H1 (cell line): ENCODE data around the gene ITGA3. TPM values are rescaled to one million over a fixed set of nuclear protein-coding genes. Genes with fewer than 3 reads are reported as not detected.

Experiments used
- HDAC6 ChIP-seq: IDR thresholded peaks from one replicate; pipeline ENCODE4 v1.7.1; 2012; ENCODE audit warnings: low read depth, mild to moderate bottlenecking, inconsistent platforms, low read length, moderate library complexity
- JUND ChIP-seq: IDR thresholded peaks from 2 replicates; pipeline ENCODE4 v1.6.1; 2011; ENCODE audit warnings: mild to moderate bottlenecking, improper control_type of control experiment, low read length
- NANOG ChIP-seq: IDR thresholded peaks from 2 replicates; pipeline ENCODE4 v1.6.1; 2011; ENCODE audit warnings: low read length, low read depth, mild to moderate bottlenecking, inconsistent platforms; ENCODE audit not compliant: insufficient read depth, poor library complexity, severe bottlenecking
- SIX5 ChIP-seq: IDR thresholded peaks from 2 replicates; pipeline ENCODE4 v1.6.1; 2011; ENCODE audit warnings: mild to moderate bottlenecking, low read depth, low read length
- polyA plus RNA-seq, 7 experiments: library from polyadenylated mRNA; depleted of rRNA in 3 of 7; stranded (reverse) in 5 of 7; unstranded in 2 of 7; fragments of >200 nt in 5 of 7; fragments of 200-250 nt in 2 of 7; gene quantifications; 1 replicate in 5 of 7; 2 replicates in 1 of 7; 4 replicates in 1 of 7; pipeline versions ENCODE4 v1.2.1 to v1.2.3, GENCODE V29; 2011 to 2013; ENCODE audit warnings: missing spikeins in 2 of 7, mixed read lengths in 2 of 7
- total RNA-seq: library from RNA; stranded (reverse); fragmentation: NEBNext Ultra II Directional; extraction: Animal tissue kit (Norgen Biotek cat#: 25700); gene quantifications from 2 replicates; pipeline ENCODE4 v1.2.1, GENCODE V29; 2021
- TF ChIP-seq, protein P1 (sequence below): fragments of 300-600 bp; sonication (generic); IDR thresholded peaks from 2 replicates; pipeline ENCODE4 v1.7.1; 2012; ENCODE audit warnings: low read length, moderate library complexity, mild to moderate bottlenecking, inconsistent platforms; ENCODE audit not compliant: insufficient replicate concordance

Gene ITGA3
- total and polyA plus RNA-seq, 2 of the 8 experiments (the other 6 are each of a cell fraction or from before 2014, with no cell fraction given) = 24.0 to 24.2 TPM

DNA sequence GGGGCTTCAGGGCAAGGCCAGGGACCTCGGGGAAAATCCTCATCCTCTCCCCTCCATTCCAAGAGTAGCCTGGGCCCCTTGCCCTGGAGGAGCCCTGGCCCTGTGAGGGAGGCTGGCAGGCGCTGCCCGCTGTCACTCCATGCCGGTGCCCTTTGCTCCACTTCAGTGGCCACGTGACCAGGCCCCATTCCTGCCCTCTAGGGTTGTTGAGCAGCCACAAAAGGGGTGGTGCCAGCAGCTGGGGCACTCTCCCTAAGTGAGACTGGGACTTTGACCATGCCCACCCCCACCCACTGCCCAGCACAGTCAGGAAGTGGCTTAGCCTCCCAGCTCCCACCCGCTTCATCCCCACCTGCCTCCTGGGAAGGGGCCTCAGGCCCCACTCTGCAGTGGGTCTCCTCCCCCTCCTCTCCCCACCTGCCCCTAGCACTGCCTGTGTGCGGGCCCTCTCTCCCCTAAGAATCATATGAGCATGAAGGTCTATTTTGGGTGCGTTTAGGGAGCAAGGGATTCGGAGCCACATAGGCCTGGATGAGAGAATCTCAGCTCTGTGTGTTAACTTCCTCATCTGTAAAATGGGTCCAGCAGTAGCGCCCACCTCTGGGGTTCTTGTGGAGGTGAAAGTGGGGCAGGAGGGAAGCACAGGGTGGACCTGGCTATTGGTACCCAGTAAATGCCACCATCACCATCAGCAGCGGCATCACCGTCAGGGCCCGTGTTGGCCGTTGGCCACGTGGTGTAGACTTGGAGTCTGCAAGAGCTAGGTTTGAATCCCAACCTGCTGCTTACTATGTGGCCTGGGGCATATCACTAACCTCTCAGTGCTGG, 46.5 kb downstream of the ITGA3 start (continued):
- TF ChIP-seq, protein P1, sequence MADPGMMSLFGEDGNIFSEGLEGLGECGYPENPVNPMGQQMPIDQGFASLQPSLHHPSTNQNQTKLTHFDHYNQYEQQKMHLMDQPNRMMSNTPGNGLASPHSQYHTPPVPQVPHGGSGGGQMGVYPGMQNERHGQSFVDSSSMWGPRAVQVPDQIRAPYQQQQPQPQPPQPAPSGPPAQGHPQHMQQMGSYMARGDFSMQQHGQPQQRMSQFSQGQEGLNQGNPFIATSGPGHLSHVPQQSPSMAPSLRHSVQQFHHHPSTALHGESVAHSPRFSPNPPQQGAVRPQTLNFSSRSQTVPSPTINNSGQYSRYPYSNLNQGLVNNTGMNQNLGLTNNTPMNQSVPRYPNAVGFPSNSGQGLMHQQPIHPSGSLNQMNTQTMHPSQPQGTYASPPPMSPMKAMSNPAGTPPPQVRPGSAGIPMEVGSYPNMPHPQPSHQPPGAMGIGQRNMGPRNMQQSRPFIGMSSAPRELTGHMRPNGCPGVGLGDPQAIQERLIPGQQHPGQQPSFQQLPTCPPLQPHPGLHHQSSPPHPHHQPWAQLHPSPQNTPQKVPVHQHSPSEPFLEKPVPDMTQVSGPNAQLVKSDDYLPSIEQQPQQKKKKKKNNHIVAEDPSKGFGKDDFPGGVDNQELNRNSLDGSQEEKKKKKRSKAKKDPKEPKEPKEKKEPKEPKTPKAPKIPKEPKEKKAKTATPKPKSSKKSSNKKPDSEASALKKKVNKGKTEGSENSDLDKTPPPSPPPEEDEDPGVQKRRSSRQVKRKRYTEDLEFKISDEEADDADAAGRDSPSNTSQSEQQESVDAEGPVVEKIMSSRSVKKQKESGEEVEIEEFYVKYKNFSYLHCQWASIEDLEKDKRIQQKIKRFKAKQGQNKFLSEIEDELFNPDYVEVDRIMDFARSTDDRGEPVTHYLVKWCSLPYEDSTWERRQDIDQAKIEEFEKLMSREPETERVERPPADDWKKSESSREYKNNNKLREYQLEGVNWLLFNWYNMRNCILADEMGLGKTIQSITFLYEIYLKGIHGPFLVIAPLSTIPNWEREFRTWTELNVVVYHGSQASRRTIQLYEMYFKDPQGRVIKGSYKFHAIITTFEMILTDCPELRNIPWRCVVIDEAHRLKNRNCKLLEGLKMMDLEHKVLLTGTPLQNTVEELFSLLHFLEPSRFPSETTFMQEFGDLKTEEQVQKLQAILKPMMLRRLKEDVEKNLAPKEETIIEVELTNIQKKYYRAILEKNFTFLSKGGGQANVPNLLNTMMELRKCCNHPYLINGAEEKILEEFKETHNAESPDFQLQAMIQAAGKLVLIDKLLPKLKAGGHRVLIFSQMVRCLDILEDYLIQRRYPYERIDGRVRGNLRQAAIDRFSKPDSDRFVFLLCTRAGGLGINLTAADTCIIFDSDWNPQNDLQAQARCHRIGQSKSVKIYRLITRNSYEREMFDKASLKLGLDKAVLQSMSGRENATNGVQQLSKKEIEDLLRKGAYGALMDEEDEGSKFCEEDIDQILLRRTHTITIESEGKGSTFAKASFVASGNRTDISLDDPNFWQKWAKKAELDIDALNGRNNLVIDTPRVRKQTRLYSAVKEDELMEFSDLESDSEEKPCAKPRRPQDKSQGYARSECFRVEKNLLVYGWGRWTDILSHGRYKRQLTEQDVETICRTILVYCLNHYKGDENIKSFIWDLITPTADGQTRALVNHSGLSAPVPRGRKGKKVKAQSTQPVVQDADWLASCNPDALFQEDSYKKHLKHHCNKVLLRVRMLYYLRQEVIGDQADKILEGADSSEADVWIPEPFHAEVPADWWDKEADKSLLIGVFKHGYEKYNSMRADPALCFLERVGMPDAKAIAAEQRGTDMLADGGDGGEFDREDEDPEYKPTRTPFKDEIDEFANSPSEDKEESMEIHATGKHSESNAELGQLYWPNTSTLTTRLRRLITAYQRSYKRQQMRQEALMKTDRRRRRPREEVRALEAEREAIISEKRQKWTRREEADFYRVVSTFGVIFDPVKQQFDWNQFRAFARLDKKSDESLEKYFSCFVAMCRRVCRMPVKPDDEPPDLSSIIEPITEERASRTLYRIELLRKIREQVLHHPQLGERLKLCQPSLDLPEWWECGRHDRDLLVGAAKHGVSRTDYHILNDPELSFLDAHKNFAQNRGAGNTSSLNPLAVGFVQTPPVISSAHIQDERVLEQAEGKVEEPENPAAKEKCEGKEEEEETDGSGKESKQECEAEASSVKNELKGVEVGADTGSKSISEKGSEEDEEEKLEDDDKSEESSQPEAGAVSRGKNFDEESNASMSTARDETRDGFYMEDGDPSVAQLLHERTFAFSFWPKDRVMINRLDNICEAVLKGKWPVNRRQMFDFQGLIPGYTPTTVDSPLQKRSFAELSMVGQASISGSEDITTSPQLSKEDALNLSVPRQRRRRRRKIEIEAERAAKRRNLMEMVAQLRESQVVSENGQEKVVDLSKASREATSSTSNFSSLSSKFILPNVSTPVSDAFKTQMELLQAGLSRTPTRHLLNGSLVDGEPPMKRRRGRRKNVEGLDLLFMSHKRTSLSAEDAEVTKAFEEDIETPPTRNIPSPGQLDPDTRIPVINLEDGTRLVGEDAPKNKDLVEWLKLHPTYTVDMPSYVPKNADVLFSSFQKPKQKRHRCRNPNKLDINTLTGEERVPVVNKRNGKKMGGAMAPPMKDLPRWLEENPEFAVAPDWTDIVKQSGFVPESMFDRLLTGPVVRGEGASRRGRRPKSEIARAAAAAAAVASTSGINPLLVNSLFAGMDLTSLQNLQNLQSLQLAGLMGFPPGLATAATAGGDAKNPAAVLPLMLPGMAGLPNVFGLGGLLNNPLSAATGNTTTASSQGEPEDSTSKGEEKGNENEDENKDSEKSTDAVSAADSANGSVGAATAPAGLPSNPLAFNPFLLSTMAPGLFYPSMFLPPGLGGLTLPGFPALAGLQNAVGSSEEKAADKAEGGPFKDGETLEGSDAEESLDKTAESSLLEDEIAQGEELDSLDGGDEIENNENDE = no peak
- no peak for TF ChIP-seq JUND
- no peak for TF ChIP-seq NANOG
- TF ChIP-seq HDAC6 = no peak
- TF ChIP-seq SIX5 = no peak
